HG03060 (cell line): ENCODE measurements around the gene MAN2B2.

Experiments used
- ATAC-seq: cut with Tn5 transposase; IDR thresholded peaks from one replicate; pipeline ENCODE4 v1.9.1; 2021; ENCODE audit warnings: low read depth, moderate number of reproducible peaks; ENCODE audit not compliant: unreplicated experiment

Gene MAN2B2

GRCh38 chr4:6574747-6575502 lies at the start of gene MAN2B2:
Gene MAN2B2, plus strand, starts transcription at chr4:6575189. Its CDS starts 22 bp downstream, at chr4:6575211.
- no peak for ATAC-seq

GRCh38 chr4:6525474-6525873 lies 49.5 kb upstream of the MAN2B2 start:
- no peak for ATAC-seq

- no peak for ATAC-seq
These were observed 48.8 kb upstream of the MAN2B2 start for GRCh38 chr4:6526156-6526555.

- no peak for ATAC-seq
These were observed 48.3 kb upstream of the MAN2B2 start for GRCh38 chr4:6526671-6527091.

DNA sequence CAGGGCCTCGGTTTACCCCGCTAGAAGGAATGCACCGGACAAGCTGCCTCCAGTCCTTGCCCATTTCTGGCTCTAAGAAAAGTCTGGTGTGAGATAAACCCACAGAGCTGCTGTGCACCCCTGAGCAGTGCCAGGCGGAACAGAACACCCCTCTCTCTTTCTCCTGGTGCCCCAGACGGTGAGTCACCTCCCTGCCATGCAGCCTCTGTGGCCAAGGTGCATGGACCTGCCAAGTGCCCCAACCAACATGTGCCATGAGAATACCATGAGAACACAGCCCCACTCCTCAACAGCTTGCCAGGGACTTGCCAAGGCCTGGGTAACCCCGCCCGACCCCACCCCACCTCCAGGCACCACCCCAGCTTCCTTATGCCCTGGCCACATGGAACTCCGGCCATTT lies 47.7 kb upstream of the MAN2B2 start:
- no peak for ATAC-seq

- ATAC-seq, result no peak
These were observed 47.0 kb upstream of the MAN2B2 start for GRCh38 chr4:6527683-6528595.

GRCh38 chr4:6529021-6529420 lies 46.0 kb upstream of the MAN2B2 start:
- ATAC-seq, result no peak

DNA sequence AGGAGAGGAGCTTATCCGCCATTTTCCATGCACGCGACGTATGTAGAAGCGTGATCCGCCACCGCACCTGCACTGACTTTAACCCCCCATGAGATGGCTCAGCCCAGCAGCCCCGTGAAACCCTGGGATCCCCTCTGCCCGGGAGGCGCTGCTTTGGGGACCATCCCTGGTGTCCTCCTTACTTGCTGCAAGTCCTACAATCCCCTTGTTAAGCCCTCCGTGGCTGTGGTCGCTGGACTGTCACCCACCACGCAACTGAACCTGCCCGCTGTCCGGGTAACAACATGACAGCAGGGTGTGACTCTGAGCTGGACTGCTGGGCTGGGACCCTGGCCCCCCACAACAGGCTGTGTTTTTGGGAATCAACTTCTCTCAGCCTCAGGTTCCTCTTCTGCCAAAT lies 44.7 kb upstream of the MAN2B2 start:
- ATAC-seq, result no peak

DNA sequence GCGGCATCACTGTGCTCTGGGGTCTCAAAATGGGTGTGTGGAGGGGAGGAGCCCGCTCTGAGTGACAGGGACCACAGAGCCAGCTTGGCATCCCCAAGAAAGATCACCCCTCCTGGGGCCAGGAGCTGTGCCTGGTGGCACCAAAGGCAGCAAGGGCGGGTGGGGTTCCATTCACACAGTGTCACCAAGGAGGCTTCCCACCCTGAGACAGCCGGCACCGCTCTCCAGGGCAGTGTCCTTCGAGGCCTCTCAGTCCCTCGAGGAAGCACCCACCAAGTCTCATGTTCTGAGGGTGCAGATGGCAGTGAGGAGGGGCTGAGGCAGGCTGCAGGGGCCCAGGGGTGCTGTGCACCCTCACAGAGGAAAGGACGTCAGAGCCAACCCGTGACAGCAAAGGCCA lies 44.0 kb upstream of the MAN2B2 start:
- ATAC-seq, result no peak

- no peak for ATAC-seq
These were observed 42.9 kb upstream of the MAN2B2 start for GRCh38 chr4:6532102-6532501.

- no peak for ATAC-seq
These were observed 42.3 kb upstream of the MAN2B2 start for GRCh38 chr4:6532658-6533057.

DNA sequence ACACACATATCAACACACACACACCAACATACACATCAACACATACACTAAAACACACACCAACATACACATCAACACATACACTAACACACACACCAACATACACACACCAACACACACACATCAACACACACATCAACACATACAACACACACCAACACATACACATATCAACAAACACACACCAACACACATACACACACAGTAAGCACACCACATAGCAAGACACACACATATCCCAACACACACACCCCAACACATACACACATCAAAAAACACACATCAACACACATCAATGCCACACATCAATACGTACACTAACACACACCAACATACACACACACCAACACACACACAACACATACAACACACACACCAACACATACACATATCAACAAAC lies 40.9 kb upstream of the MAN2B2 start:
- no peak for ATAC-seq

GRCh38 chr4:6534618-6535328 lies 40.2 kb upstream of the MAN2B2 start:
- no peak for ATAC-seq

GRCh38 chr4:6535329-6535692 lies 39.7 kb upstream of the MAN2B2 start:
- ATAC-seq, result no peak

DNA sequence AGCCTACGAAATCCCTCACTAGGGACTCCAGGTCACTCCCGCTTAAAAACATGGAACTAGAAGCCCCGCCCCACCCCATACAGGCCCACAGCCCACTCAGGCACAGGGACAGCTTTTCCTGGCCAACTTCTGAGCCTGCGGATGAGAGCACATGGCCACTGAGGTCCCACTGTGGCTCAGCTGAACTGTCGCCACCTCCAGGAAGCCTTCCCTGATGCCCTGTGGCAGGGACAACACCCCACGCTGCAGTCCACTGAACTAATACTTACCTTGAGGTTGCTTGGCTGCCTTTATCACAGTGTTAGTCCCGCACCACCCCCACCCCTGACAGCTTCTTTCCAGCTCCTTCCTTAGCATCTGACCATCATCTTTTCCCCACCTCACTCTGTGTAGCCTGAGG lies 39.3 kb upstream of the MAN2B2 start:
- no peak for ATAC-seq

DNA sequence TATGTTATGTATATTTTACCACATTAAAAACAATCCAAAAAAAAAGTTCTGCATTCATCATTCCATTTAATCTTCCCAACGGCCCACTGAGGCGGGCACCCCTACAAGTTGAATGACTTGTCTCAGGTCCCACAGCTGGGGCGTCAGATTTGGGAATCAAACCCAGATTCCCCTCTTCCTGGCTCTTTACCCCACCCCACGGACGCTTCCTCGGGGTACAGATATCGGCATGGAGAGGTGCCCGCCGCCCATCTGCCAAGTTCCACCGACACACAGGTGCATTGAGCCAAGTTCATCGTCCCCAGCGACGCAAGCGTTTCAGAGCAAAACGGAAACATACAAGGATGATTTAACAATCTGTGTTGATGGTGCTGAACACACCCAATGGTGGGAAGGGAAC lies 36.9 kb upstream of the MAN2B2 start:
- no peak for ATAC-seq

DNA sequence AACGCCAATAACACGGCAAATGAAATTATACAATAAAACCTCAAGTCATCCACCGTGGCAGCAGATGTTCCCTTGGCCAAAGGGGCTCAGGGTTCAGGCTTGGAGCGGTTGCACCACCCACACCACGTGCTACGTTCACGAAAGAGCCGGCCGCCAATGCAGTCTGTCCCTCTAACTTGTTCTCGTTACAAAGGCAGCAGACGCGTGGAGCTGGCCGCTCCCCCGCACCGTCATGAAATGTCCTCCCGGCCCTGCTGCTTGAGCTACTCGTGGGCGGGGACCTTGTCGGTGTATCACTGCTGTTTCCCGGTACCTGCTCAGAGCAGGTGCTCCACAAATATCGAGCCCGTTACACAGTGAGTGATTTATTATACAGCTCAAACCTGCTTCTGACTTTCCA lies 36.4 kb upstream of the MAN2B2 start:
- ATAC-seq, result no peak

- ATAC-seq, result no peak
These were observed 35.8 kb upstream of the MAN2B2 start for GRCh38 chr4:6539009-6539764.

DNA sequence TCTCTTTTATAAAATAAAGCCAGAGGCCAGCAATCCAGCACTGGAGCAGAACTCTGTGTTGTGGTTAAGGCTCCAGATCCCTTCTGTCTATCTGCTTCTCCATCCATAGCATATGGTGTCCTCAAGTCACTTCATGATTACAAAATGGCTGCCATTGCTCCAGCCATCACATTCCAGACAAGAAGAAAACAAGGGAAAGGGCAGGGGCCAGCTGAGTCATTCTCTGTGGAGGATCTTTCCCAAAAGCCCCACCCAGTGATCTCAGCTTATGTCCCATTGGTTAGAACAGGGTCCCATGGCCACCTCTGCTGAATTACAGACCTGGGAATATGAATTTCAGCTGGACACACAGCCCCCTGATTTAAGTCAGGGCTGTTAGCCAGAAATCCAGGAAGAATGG lies 34.1 kb upstream of the MAN2B2 start:
- no peak for ATAC-seq

DNA sequence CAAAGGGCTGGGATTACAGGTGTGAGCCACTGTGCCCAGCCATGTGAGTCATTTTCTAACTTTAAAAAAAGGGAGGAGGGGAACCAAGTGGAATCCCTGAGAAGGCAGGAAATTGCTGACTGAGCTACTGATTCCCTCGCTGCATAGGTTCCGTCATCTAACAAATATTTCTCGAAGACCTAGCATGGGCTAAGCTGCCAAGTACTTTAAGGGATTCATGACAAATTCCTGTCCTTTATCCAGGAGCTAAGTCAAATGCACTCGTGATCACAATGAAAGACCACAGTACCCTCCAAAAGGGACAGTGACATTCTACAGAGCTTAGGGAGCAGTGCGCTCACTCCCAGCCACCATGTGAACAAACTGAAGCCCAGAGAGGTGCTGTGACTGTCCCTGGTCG lies 33.2 kb upstream of the MAN2B2 start:
- ATAC-seq, result no peak
